Motor neuron (in vitro differentiated cells): ENCODE results near the gene WWP2. TPM values are rescaled to one million over a fixed set of nuclear protein-coding genes. Genes with fewer than 3 reads are reported as not detected.
"Not testable (repeated sequence)": the region's sequence is repeated elsewhere in the genome, so short reads cannot be mapped to it uniquely, and the experiment has no call there.

ENCODE experiments used
- ATAC-seq, 8 experiments: fragments of 200-7000 bp; cut with Tn5 transposase; replicated peaks in 6 of 8; 2 replicates each; pipeline ENCODE4 v1.8.0; 2021; ENCODE audit warnings: mild to moderate bottlenecking in 8 of 8, moderate library complexity in 8 of 8
- H3K27ac ChIP-seq, 2 donors: fragments of 250-450 bp; sonication (Bioruptor Pico); 2 replicates each; pipeline ENCODE4 v1.9.0; 2021; ENCODE audit warnings: antibody characterized with exemption in 2 of 2, mild to moderate bottlenecking in 2 of 2, moderate library complexity in 1 of 2
- H3K4me1 ChIP-seq, 2 donors: fragments of 250-450 bp; sonication (Bioruptor Pico); replicated peaks in 1 of 2; 2 replicates each; pipeline ENCODE4 v1.6.1; 2021; ENCODE audit warnings: antibody characterized with exemption in 2 of 2, mild to moderate bottlenecking in 2 of 2, moderate library complexity in 1 of 2
- H3K4me3 ChIP-seq, 5 donors: fragments of 250-450 bp; sonication (Bioruptor Pico); 2 replicates each; pipeline ENCODE4 v1.9.0; 2021; ENCODE audit warnings: antibody characterized with exemption in 5 of 5, mild to moderate bottlenecking in 5 of 5, moderate library complexity in 4 of 5
- WGBS, 10 experiments: fragments of 450-650 bp; shearing (Covaris generic); methylation state at CpG; one replicate each; pipeline ENCODE4 v1.0.0; 2022; 5-methylcytosine and 5-hydroxymethylcytosine counted together
- in situ Hi-C, 9 experiments: fragments of 400-800 bp; cut with MboI; loops; one replicate each; pipeline ENCODE4 v1.15.0; 2021; ENCODE audit warnings: low sequenced_read_pairs in 9 of 9, low pct_unique_long_range_greater_than_20kb in 2 of 9; ENCODE audit not compliant: unreplicated experiment in 9 of 9
- total RNA-seq, 8 experiments: library from RNA; unstranded; fragments of 300-600 nt; gene quantifications; 2 replicates each; pipeline versions ENCODE4 v1.2.3 to v1.2.4, GENCODE V29; 2022

The WWP2 gene
- total RNA-seq, 8 experiments from 2014 or later, result 10.7 to 28.6 (median 16.0) TPM

DNA sequence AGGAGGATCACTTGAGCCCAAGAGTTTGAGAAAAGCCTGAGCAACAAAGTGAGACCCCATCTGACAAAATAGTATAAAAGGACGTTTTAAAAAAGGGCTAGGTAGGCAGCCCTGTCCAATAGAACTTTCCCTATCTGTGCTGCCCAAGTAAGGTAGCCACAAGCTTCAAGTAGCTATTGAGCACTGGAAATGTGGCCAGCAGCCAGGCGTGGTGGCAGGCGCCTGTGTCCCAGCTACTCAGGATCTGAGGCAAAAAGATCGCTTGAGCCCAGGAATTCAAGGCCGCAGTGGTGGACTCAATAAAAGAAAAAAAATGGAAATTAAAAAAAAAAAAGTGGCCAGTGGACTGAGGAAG lies 34.2 kb upstream of the WWP2 start:
- in situ Hi-C loops, result loop anchor here in 1 of 9 experiments (25.0 kb wide), 1 partner anchor 316 kb away; the partner anchor contains the start of gene CYB5B
- H3K4me3 ChIP-seq, result no peak overlapping the region
- no peak for ATAC-seq
- WGBS, 10 experiments, result 78 to 100% (median 92%) methylated on average over 2 to 5 of the region's 5 CpGs; no CpG with 5 or more reads in 2 of the 10 experiments
- no peak overlapping the region for H3K27ac ChIP-seq
- H3K4me1 ChIP-seq, result peaks cover 4 to 13% of the 10 kb centered on the region in 2 donors

DNA sequence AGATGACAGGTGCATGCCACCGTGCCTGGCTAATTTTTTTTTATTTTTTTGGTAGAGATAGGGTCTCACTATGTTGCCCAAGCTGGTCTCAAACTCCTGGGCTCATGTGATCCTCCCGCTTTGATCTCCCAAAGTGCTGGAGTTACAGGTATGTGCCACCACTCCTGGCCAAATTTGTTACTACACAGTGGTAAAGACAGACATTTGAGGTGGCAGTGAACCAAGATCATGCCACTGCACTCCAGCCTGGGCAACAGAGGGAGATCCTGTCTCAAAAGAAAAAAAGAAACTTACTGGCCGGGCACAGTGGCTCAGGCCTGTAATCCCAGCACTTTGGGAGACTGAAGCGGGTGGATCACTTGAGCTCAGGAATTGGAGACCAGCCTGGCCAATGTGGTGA lies 33.1 kb upstream of the WWP2 start:
- 90 to 100% (median 100%) methylated on average over 1 to 3 of the region's 4 CpGs; no CpG with 5 or more reads in 2 of the 10 experiments for WGBS, 10 experiments
- H3K27ac ChIP-seq, H3K4me3 ChIP-seq, ATAC-seq: not testable (repeated sequence)
- peaks cover 4 to 13% of the 10 kb centered on the region in 2 donors for H3K4me1 ChIP-seq
- in situ Hi-C loops, result loop anchor here in 1 of 9 experiments (25.0 kb wide), 1 partner anchor 317 kb away; the partner anchor contains the start of gene CYB5B

DNA sequence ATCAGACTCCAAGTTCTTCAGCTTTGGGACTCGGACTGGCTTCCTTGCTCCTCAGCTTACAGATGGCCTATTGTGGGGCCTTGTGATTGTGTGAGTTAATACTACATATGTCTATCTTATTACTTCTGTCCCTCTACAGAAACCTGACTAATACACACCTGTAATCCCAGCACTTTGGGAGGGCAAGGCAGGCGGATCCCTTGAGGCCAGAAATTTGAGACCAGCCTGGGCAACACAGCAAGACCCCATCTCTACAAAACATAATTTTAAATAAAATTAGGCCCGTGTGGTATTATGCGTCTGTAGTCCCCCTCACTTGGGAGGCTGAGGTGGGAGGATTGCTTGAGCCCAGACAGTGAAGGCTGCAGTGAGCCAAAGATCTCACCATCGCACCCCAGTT lies 30.9 kb upstream of the WWP2 start:
- in situ Hi-C loops, result loop anchor here in 1 of 9 experiments (25.0 kb wide), 1 partner anchor 319 kb away; the partner anchor contains the start of gene CYB5B
- not testable (repeated sequence) for H3K27ac ChIP-seq, ATAC-seq, H3K4me3 ChIP-seq, H3K4me1 ChIP-seq
- 89 to 100% (median 100%) methylated on average over 1 to 4 of the region's 5 CpGs; no CpG with 5 or more reads in 1 of the 10 experiments for WGBS, 10 experiments

DNA sequence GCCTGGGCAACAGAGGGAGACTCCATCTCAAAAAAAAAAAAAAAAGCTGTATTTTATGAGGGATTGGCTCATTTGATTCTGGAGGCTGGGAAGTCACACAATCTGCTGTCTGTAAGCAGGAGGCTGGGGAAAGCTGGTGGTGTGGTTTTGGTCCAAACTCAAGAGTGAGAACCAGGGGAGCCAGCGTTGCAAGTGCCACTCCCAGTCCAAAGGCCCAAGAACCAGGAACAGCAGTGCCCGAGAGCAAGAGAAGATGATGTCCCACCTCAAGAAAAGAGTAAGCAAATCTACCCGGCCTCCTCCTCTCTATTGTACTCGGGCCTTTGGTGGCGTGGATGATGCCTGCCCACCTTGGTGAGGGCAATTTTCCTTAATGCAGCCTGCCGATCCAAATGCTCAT lies 30.0 kb upstream of the WWP2 start:
- no peak for ATAC-seq
- Histone ChIP-seq H3K4me3 (no peak overlapping the region), H3K27ac (no peak overlapping the region), H3K4me1 (peaks cover 0 to 5% of the 10 kb centered on the region in 2 donors)
- in situ Hi-C loops, result loop anchor here in 1 of 9 experiments (25.0 kb wide), 1 partner anchor 320 kb away; the partner anchor contains the start of gene CYB5B
- 67 to 100% (median 93%) methylated on average over 1 to 5 of the region's 6 CpGs; no CpG with 5 or more reads in 1 of the 10 experiments for WGBS, 10 experiments

DNA sequence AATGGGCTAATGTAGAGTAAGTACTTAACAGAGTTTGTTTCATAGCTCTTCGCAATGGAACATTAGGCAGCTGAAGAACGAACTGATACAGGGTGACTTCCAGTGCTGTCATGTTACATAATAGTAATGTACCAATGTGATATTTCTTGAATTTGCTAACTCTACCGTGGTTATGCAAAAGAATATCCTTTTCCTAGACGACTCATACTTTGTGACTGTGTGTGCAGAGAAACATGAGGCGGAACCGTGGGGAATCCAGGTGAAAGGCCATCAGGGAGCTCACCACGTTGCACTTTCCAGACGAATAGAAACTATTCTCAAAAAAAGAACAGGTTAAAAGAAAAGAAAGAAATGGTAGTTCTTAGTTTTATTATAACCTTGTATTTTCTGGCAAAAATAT lies 20.6 kb upstream of the WWP2 start:
- WGBS, 10 experiments, result 24 to 100% (median 84%) methylated on average over 2 to 8 of the region's 8 CpGs; no CpG with 5 or more reads in 1 of the 10 experiments
- in situ Hi-C loops, result loop anchor here in 1 of 9 experiments (25.0 kb wide), 1 partner anchor 329 kb away; the partner anchor contains the start of gene CYB5B
- ATAC-seq, result peak in 2 of 8 experiments; percentile 19 to 20
- H3K4me1 ChIP-seq, result no peaks in the 10 kb centered on the region
- no peak overlapping the region for H3K27ac ChIP-seq
- no peak overlapping the region for H3K4me3 ChIP-seq

DNA sequence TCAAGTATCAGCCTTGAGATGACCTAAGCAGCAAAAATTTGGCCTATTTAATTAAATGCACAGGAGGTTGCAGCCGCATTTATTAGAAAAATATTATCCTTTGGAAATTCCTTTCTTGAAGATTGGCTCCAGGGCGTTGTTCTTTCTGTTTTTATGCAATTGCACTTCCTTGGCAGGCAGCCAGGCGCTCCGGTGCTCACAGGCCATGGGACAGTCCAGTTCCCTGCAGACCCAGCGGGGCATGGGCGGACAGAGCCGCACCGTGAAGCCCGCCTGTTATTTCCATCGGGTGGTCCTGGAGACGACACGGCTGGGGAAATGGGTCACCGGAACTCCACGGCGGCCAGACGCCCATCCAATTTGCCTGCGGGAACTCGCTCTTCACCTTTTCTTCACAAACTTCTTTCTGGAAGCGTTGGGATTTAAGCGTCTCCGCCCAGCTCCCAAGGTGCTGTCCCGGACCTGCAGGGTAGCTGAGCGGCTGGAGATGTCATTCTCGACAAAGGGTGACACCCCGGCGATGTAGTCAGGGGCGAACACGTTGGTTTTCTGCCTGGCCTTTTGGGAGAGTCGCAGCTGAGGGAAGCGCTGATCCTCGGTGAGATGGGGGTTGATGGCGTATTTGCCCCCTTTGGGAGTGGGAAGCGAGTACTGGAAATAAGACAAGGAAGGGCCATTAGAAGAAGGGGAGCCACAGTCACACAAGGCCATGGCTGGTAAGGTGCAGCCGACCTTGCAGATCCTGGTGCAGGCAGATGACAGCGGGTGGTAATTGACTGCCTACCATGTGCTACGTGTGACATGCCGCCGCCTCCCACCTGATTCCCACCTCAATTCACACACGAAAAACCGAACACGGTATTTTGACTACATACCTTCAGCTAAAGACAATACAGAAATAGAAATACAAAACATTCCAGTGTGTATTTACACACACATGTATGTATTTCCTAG lies 19.9 kb upstream of the WWP2 start:
- 5 to 100% (median 92%) methylated on average over 4 to 20 of the region's 41 CpGs; no CpG with 5 or more reads in 2 of the 10 experiments for WGBS, 10 experiments
- Histone ChIP-seq H3K27ac (no peak overlapping the region), H3K4me1 (no peaks in the 10 kb centered on the region), H3K4me3 (no peak overlapping the region)
- in situ Hi-C loops, result loop anchor here in 1 of 9 experiments (25.0 kb wide), 1 partner anchor 330 kb away; the partner anchor contains the start of gene CYB5B
- peak in 7 of 8 experiments; percentile 32 to 77 (median 49) for ATAC-seq

DNA sequence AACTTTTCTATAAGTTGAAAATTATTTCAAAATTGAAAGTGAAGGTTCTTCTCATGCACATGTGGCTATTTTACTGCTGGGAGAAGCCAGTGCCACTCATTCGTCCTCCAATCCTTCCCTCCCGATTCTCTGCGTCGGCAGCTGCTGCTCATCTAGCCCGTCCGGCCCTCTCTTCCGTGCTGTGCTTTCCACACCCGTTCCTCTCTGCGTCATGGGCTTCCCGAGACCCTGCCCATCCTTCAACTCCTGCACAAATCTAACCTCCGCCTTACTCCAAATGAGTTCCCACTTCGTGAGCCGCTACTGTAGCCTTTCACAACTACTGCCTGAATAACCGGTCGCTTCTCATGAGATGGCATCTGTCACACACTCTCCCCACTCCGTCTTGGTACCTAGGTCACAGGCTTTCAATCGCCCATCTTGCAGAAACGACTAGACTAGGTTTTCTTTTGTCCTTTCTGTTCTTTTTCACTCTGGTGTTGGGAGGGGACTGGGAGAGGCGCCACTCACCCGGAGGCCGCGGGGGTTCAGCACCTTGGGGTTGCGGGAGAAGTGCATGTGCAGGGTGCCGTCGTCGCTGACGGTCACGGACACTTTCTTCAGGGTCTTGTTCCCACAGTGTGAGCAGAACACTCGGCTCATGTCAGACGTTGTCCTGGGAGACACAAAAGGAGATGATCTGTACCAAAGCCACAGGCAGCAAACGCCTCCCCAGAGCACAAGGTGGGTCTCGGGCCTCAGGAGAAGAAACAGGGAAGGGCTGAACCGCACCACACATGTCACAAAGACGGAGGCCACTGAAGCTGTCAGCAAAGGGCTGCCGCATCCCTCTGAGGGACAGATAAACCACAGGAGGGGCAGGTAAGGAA lies 17.5 kb upstream of the WWP2 start:
- in situ Hi-C loops, result loop anchor here in 1 of 9 experiments (25.0 kb wide), 1 partner anchor 332 kb away; the partner anchor contains the start of gene CYB5B
- no peak overlapping the region for H3K4me3 ChIP-seq
- ATAC-seq, result no peak
- H3K4me1 ChIP-seq, result no peaks in the 10 kb centered on the region
- H3K27ac ChIP-seq, result no peak overlapping the region
- 87 to 100% (median 94%) methylated on average over 1 to 19 of the region's 35 CpGs; no CpG with 5 or more reads in 1 of the 10 experiments for WGBS, 10 experiments

DNA sequence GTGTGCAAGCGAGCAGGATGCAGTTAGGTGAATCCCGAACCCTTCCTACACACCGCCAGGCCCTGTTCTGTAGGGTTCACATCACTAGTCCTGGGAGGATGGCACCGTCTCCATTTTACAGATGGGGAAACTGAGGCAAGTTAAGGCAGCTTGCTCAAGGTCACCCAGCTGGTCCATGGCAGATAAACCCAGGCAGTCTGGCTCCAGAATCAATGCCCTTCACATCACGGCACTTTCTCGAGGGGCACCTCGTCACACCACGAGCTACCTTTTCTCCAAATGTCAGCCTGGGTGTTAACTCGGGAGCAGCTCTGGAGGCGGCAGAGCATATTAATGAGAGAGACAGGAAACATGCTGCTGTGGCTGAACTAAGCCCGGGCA lies 16.9 kb upstream of the WWP2 start:
- Histone ChIP-seq H3K27ac (no peak overlapping the region), H3K4me3 (no peak overlapping the region), H3K4me1 (no peaks in the 10 kb centered on the region)
- in situ Hi-C loops, result loop anchor here in 1 of 9 experiments (25.0 kb wide), 1 partner anchor 333 kb away; the partner anchor contains the start of gene CYB5B
- no peak for ATAC-seq
- 80 to 100% (median 96%) methylated on average over 1 to 8 of the region's 11 CpGs; no CpG with 5 or more reads in 2 of the 10 experiments for WGBS, 10 experiments

DNA sequence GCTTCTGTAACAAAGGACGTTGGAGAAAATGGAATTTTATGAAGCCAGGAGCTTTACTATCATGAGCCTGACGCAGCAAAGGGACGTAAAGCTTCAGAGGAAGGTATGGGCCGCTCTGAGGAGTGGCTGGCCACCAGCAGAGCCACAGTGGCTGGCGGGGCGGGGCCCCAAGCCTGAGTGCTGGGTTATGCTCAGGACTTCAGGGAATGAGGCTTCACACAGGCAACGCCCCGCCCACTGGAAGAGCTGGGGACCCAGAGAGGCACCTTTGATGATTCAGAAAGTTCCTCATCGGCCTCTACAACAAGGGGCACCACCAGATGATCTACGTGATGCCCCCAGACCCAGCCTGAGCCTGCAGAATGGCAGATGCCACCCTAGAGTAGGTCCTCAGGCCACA lies 16.2 kb upstream of the WWP2 start:
- ATAC-seq, result peak in 2 of 8 experiments; percentile 68 to 78
- in situ Hi-C loops, result loop anchor here in 1 of 9 experiments (25.0 kb wide), 1 partner anchor 334 kb away; the partner anchor contains the start of gene CYB5B
- H3K4me1 ChIP-seq, result no peaks in the 10 kb centered on the region
- H3K4me3 ChIP-seq, result no peak overlapping the region
- H3K27ac ChIP-seq, result no peak overlapping the region
- 67 to 100% (median 86%) methylated on average over 1 to 10 of the region's 10 CpGs; no CpG with 5 or more reads in 1 of the 10 experiments for WGBS, 10 experiments

DNA sequence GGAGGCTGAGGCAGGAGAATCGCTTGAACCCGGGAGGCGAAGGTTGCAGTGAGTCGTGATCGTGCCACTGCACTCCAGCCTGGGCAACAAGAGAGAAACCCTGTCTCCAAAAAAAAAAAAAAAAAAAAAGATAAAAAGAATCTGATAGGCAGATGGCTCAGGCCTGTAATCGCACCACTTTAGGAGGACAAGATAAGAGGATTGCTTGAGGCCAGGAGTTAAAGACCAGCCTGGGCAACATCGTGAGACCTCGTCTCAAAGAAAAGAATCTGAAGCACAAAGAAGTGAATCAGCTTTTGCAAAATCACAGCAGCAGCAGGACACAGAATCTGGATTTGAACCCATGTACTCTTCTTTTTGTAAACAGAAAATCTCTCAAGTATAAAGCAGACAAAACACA lies 15.0 kb upstream of the WWP2 start:
- Histone ChIP-seq H3K27ac (no peak overlapping the region), H3K4me3 (no peak overlapping the region), H3K4me1 (no peaks in the 10 kb centered on the region)
- 78 to 100% (median 96%) methylated on average over 1 to 8 of the region's 8 CpGs for WGBS, 10 experiments
- no peak for ATAC-seq
- in situ Hi-C loops, result loop anchor here in 1 of 9 experiments (25.0 kb wide), 1 partner anchor 335 kb away; the partner anchor contains the start of gene CYB5B

DNA sequence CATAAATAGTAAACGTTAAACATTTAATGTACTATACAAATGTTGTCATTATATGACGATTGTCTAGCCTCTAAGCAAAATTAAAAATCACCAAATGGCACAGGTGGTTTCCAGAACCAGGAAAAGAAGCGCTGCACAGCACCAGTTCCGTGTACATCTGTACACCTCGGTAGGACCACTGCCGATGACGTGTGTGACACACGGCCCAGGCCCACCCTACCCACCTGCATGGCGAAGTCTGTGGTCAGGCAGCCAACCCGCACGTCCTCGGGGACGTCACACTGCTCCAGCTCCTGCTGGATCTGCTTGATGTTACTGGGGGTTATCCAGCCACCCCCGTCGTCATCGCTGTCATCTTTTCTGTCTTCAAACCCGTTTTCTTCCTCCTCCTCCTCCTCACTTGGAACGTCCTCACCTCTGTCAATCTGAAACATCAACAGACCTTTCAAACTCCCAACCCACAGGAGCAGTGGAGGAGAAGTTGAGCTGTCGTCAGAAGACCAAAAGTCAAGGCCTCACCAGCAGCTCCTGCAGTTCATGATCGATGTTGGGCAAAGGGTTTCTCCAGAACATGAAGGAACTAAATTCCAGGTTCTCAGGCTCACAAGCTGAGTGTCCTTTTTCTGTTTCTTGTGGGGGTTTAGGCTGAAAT lies 13.3 kb upstream of the WWP2 start:
- no peak for ATAC-seq
- 62 to 100% (median 94%) methylated on average over 1 to 10 of the region's 20 CpGs; no CpG with 5 or more reads in 1 of the 10 experiments for WGBS, 10 experiments
- no peak overlapping the region for H3K4me3 ChIP-seq
- H3K27ac ChIP-seq, result no peak overlapping the region
- in situ Hi-C loops, result loop anchor here in 1 of 9 experiments (25.0 kb wide), 1 partner anchor 337 kb away; the partner anchor contains the start of gene CYB5B
- H3K4me1 ChIP-seq, result peaks cover 4 to 5% of the 10 kb centered on the region in 2 donors

DNA sequence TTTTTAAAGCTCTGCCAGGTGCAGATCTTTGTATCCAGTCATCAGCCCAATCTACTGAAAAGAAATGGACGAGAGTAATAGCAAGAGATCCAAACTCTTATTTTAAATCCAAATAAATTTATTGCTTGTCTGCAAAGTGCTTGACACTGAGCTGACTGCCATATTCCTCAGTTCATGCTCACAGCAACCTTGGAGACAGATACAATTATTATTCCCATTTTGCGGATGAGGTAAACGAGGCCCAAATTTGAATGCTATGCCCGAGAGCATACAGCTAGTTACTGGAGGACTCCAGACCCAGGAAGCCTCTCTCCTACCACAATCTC lies 8.0 kb upstream of the WWP2 start:
- WGBS, 10 experiments, result 0 to 60% (median 19%) methylated on average over 1 to 3 of the region's 4 CpGs; no CpG with 5 or more reads in 2 of the 10 experiments
- no peak for ATAC-seq
- H3K27ac ChIP-seq, result peak overlapping the region; percentile 73 to 85
- H3K4me1 ChIP-seq, result peaks cover 6 to 7% of the 10 kb centered on the region in 2 donors
- in situ Hi-C loops, result loop anchor here in 1 of 9 experiments (25.0 kb wide), 1 partner anchor 367 kb away; the partner anchor contains the start of gene TERF2
- H3K4me3 ChIP-seq, result peak overlapping the region; percentile 76 to 98 (median 92)
